Keratinocyte (primary cell): ENCODE data around the gene LCT.

ENCODE experiments used
- EZH2 ChIP-seq: IDR thresholded peaks from one replicate; pipeline ENCODE4 v1.6.1; 2012; ENCODE audit warnings: inconsistent platforms, mild to moderate bottlenecking, low read length, moderate library complexity
- TF ChIP-seq, protein P1 (sequence below), 3 experiments: IDR thresholded peaks in 1 of 3; conservative IDR thresholded peaks in 1 of 3; optimal IDR thresholded peaks in 1 of 3; 2 replicates in 2 of 3; 3 replicates in 1 of 3; pipeline versions ENCODE3 to v1.5.1; 2011; ENCODE audit warnings: low read length in 3 of 3, mild to moderate bottlenecking in 3 of 3, moderate library complexity in 2 of 3, control low read depth in 1 of 3, inconsistent platforms in 1 of 3; ENCODE audit not compliant: insufficient read depth in 2 of 3; ENCODE audit errors: extremely low read depth in 1 of 3

DNA sequence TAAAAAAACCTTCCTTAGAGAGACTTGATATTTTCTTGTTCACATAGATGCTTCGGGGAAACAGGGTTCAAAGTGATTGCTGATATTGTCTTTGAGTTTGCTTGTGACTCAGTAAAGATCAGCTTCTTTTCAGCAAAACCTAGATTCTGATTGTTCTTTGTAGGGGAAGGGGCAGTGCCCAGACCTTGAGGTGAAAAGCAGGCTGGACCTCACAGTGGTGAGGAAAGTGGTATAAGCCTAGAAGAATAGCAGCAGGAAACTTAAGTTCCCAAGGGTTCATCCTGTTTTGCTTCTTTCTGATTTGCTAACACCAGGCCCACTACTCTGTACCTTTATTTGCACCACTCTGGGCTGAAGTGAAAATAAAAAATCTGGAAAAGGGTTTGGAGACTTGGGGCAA is 74.5 kb downstream of the LCT start:
- TF ChIP-seq, protein P1, sequence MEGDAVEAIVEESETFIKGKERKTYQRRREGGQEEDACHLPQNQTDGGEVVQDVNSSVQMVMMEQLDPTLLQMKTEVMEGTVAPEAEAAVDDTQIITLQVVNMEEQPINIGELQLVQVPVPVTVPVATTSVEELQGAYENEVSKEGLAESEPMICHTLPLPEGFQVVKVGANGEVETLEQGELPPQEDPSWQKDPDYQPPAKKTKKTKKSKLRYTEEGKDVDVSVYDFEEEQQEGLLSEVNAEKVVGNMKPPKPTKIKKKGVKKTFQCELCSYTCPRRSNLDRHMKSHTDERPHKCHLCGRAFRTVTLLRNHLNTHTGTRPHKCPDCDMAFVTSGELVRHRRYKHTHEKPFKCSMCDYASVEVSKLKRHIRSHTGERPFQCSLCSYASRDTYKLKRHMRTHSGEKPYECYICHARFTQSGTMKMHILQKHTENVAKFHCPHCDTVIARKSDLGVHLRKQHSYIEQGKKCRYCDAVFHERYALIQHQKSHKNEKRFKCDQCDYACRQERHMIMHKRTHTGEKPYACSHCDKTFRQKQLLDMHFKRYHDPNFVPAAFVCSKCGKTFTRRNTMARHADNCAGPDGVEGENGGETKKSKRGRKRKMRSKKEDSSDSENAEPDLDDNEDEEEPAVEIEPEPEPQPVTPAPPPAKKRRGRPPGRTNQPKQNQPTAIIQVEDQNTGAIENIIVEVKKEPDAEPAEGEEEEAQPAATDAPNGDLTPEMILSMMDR (optimal IDR thresholded peaks at IDR 0.05 in 1 of 3, IDR thresholded peaks at IDR 0.05 in 1 of 3, conservative IDR thresholded peaks at IDR 0.05 in 1 of 3; ENCODE audit: extremely low read depth in 1 of 3, insufficient read depth in 2 of 3, low read length in 3 of 3), result no peak
- no peak for TF ChIP-seq EZH2
